Stimulated activated CD4-positive, alpha-beta T cell treated with anti-CD3 and anti-CD28 coated beads, Interleukin-4, amount 100 ng/mL, for 48 hours (primary cell): ENCODE measurements around the gene HMOX2.

Source experiments
- DNase-seq, 2 donors: peaks; one replicate each; pipeline ENCODE4 v3.0.0-alpha.2; 2020; ENCODE audit warnings: low read depth in 2 of 2

The HMOX2 gene

DNA sequence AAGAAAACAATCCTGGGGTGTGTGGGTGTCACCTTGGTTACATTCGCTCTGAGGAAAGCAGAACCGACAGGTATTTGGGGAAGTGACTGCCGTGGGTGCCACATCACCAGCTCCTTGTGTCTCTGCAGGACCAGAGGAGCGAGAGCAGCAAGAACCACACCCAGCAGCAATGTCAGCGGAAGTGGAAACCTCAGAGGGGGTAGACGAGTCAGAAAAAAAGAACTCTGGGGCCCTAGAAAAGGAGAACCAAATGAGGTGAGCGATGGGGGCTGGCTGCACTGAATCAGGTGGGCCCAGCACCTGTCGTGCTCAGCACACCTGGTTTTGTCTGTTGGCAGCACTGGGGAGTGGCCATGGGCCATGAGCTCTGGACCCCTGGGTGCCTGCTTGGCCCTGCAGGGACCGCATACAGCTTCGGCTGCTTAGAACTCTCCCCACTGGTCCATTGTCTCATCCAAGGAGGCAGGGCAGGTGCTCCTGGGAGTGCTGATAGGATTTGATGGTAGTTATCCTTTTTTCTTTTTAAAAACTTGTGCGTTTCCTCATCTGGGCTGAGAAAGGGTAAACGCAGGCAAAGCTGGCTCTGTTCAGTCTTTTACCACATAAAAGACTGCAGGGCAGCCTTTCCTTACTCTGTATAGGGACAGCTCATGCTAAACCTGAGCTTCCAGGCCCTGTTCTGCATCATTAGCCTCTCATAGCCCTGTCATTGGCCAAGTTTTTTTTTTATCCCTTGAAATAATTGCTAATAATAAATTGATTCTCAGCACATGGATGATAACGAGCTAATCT is 29.4 kb downstream of the HMOX2 start:
- peak; percentile 37 to 38 for DNase-seq

DNA sequence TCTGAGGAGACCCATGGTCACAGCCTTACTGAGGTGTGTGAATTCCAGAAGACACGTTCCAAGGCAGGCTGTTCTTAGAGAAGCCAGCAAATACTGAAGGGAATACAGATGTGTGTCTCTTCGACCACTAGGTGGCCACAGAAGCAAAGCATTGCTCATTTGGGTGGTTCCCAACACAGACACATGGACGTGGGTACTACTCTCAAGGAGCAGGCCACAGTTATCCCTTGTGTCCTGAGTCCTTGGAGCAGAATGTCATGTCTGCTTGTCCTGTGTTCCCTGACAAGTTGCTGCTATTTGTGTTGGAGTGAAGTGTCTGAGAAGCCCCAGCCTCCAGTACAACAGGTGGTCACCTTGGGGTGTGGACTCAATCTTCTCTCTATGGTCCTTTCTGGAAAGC is 30.3 kb downstream of the HMOX2 start:
- DNase-seq, result peak; percentile 23 to 38

DNA sequence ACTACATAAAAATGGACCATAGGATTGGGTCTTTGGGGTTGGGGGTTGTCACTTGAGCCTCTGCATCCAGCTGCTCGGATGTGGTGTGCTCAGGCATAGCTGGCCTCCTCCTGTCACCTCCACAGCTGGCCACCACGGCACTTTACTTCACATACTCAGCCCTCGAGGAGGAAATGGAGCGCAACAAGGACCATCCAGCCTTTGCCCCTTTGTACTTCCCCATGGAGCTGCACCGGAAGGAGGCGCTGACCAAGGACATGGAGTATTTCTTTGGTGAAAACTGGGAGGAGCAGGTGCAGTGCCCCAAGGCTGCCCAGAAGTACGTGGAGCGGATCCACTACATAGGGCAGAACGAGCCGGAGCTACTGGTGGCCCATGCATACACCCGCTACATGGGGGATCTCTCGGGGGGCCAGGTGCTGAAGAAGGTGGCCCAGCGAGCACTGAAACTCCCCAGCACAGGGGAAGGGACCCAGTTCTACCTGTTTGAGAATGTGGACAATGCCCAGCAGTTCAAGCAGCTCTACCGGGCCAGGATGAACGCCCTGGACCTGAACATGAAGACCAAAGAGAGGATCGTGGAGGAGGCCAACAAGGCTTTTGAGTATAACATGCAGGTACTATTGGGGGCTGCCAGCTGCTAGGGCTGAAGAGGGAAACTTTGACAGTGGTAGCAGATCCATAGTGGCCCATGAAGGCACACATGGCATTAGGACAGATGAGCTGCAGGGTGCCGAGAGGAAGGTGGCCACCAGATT is 31.6 kb downstream of the HMOX2 start:
- no peak for DNase-seq

DNA sequence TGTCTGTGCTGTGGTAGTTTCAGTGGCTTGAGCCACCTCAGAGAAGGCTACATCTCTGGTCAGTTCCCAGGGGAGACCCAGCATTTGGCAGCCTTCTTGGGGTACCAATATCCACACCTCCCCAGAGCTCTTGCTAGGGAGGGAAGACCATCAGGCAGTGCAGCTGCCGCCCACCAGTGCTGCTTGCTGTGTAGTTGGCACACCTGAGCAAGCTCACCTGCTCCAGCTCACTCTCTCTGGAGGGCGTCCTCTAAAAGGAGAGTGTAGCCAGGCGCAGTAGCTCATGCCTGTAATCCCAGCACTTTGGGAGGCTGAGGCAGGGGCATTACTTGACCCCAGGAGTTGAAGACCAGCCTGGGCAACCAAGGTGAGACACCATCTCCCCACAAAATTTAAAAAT is 32.6 kb downstream of the HMOX2 start:
- DNase-seq, result no peak

DNA sequence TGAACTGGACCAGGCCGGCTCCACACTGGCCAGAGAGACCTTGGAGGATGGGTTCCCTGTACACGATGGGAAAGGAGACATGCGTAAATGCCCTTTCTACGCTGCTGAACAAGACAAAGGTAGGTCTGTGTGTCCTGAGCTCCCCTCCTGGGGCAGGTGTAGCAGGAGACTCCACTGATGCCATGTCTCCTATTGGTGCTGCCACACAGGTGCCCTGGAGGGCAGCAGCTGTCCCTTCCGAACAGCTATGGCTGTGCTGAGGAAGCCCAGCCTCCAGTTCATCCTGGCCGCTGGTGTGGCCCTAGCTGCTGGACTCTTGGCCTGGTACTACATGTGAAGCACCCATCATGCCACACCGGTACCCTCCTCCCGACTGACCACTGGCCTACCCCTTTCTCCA is 33.2 kb downstream of the HMOX2 start:
- no peak for DNase-seq

DNA sequence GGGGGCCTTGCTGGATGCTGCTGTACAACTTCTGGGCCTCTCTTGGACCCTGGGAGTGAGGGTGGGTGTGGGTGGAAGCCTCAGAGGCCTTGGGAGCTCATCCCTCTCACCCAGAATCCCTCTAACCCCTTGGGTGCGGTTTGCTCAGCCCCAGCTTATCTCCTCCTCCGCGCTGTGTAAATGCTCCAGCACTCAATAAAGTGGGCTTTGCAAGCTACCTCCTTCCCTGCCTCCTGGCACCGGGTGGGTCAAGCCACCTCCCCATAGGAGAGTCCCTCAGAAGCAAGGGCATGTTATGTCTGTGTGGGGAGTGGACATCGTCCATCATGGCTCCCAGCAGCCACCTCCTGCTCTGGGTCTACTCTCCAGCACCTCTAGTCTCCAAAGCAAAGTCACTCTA is 33.9 kb downstream of the HMOX2 start:
- no peak for DNase-seq

DNA sequence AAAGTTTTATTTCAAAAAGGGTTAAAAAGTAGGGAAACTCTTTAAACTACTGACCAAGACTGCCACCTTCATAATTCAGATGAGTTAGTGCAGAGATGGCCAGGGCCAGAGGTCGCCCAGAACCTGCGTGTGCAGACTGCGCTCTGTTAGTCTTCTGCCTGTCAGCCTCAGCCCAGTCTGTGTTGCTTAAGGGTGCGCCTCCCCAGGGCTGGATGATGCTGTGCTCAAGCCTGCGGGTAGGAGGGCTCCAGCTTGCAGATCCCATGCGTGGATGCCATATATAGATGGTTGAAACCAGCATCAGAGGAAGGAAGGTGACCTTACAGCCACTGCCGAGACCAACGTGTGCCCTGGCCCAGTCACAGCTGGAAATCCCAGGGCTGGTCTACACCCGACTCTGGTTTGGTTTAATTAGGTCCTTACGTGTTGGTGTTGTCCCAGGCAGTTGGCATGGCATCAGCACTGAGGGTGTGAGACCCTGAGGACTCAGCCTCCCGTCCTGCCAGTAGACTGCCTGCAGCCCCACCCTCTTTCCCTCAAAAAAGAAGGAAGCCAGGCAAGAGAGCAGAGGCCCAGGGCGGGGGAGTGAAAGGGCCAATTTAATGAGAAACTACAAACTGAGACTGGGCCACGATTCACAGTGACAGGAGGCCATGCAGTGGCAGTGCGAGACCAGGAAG is 34.7 kb downstream of the HMOX2 start:
- no peak for DNase-seq

DNA sequence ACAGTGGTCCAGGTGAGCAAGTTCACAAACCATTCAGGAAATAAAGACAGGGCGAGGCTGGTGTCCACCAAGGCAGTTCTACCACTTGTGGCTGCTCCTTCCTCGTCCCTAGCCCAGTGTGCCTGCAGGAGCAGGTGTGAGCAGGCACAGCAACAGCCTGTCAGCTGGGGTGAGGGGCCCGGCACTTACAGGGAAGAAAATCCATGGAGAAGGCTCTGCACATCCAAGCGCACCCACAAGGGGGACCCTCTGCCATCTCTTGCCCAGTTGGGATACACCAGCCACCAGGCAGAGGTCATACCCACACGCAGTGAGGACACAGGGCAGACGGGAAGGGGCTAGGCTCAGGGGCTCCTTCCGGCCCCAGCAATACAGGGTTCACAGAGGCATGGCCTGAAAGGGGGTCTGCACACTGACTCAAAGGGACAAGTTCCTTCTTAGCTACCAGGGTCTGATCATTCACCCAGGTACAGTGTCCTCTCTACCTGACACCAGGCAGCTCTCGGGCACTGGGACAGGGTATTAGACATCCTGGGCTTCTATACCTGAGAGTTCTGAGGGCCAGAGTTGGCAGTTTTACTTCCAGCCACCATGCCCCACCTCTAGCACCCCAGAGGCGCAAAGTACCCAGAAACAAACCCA is 35.4 kb downstream of the HMOX2 start:
- no peak for DNase-seq

DNA sequence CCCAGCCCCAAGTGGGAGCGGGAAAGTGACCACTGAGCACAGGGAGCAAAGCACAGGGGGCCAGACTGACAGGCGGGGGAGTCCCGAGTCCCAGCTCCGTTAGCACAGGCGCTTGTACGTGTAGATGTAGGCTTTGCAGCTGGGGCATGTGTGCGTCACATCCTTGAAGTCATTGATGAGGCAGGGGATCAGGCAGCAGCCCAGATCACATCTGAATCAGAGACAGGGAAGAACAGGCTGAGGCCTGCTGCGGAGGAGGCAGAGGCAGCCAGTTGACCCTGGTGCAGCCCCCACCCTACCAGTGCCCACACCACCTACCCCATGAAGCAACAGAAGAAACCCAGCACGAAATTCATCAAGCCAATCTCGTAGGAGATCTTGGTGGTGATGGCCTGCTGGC is 36.3 kb downstream of the HMOX2 start:
- DNase-seq, result no peak

DNA sequence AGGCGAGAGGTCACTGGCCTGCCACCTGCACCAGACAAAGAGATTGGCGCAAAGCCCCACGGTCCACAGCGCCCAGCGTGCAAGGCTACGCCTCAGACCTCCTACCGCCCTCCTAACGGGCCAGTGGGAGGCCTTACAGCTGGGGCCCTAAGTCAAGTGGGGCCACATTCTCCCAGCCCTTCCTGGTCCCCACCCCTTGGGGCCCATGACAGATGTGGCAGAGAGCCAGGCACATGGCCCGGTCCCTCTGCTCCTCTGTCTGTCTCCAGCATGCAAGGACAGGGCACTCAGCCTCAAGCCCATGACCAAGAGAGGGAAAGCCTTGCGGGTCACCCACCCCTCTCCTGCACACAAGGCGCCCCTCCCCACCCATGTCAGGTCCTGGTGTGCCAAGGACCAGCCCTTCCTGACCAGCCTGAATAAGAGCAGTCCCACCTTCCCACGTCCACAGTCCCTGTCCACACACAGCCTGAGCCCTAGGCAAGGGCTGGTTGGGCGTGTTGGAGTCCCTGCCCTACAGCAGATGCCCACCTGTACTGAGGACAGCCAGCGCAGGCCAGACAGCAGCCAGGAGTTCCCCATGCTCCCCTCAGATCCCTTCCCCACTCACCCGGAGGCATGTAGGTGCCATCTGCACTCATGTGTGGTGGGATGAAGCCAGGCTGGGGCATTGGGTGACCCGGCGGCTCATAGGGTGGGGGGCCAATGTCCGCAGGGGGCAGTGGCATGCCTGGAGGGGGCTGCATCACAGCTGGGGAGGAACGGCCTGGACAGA is 37.1 kb downstream of the HMOX2 start:
- no peak for DNase-seq

DNA sequence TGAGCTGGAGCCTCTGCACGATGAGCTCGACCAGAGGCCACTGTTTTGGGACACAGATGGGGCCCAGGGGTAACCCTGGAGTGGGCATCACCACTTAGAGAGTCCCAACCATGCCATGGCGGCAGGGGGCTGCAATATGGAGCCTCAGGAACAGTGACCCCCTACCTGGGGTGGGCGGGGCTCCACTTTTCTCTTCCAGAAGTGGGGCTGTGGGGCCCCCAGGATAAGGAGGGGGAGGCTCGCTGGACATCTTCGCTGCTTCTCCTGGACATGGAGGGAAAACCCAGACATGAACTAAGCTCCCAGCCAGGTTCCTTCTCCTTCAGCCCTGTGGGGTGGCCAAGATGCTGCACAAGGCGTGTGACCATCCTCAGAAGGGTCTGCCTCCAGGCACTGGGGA is 37.7 kb downstream of the HMOX2 start:
- DNase-seq, result no peak

DNA sequence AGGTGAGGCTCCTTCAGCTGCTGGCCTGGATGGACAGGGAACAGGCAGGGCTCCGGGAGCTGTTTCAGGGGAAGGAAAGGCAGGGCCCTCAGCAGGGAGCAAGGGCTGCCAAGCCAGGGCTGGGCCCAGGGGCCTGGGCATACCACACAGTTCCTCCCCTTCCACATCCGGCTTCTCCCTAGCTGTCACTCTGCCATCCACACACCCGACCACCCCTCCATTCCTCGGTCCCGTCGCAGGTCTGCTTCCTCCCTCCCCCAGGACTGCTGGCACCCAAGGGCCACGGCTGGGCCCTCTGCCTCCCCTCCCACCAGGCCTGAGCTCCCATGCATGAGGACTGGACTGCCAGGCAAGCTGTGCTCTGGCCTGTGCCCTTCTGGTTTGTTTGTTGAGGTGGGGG is 38.4 kb downstream of the HMOX2 start:
- no peak for DNase-seq

DNA sequence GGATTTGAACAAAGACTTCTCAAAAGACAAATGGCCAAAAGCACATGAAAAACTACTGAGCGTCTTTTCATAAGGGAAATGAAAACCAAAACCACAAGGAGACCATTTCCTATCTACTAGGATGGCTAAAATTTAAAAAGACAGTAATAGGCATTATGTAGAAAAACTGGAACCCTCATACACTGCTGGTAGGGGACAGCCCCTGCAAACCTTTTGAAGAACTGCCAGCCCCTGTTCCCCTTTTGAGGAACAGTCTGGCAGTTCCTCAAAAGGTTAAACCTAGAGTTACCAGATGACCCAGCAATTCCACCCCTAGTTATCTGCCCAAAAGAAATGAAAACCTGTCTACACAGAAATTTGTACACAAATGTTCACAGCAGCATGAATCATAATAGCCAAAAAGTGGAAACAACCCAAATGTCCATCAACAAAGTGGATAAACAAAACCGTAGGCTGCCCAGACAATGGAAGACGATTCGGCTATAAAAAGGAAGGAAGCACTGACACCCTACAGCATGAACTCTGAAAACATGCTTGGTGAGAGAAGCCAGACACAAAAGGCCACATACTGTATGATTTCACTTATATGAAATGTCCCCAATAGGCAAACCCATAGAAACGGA is 39.5 kb downstream of the HMOX2 start:
- no peak for DNase-seq

DNA sequence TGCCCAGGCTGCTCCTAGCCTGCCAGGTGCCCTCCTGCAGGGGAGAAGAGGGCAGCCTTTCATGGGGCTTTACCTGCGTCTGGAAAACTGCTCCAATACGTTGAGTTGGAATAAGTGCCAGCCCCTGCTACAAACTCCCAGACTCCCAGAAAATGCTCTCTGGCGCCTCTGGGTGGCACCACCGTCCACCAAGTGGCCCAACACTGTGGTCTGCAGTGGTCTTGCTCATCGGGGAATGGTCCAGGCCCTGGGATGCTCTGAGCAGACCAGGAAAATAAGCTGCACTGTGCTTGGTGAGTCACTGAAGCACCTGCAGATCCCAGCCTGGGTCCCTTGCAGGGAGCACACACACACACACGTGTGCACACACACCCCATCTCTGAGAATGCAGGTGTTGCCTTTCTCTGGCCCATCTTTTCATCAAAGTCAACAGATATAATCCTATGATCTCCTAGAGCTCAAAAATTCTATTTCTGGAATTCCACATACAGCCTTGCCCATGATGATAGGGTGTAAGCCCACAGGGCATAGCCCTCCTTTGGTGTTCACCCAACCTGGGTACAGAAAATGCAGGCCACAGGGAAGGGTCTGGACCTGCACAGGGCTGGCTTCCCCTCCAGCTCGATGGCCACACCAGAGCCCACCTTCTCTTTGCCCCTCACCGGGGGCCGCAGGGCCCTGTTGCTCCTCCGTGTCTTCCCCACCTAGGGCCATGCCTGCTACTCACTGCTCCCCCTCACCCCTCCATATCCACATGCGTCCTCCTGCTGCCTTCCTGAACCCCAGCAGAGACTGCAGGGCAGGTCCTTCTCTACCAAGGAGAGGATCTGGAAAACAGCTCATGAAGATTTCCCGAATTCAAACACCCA is 41.8 kb downstream of the HMOX2 start:
- DNase-seq, result no peak

DNA sequence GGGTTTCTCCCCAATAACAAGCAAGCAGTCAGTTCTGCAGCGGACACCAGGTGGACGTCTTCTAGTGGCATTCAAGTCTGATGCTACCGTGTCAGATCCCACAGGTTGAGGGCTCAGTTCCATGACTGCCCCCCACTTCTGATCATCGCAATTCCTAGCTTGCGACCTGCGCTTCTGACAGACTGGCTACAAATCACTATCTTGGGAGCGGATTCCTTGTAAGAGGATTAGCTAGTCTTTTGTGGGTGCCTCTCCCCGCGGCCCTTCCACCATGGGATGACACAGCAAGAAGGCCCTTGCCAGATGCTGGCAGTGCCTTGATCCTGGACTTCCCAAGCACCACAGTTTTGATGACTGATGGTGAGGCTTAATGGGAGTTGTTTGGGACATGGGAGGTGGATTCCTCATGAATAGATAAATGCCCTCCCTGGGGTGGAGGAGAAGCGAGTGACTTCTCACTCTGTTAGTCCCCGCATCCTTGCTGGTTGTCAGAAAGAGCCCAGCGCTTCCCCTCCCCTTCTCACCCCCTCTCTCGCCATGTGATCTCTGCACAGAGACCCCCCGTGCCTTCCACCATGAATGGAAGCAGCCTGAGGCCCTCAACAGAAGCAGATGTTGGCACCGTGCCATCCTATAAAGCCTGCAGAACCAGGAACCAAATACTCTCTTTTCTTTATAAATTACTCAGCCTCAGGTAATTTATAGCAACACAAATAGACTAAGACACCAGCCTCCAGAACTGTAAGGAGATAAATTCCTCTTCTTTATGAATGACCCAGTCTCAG is 43.3 kb downstream of the HMOX2 start:
- no peak for DNase-seq

DNA sequence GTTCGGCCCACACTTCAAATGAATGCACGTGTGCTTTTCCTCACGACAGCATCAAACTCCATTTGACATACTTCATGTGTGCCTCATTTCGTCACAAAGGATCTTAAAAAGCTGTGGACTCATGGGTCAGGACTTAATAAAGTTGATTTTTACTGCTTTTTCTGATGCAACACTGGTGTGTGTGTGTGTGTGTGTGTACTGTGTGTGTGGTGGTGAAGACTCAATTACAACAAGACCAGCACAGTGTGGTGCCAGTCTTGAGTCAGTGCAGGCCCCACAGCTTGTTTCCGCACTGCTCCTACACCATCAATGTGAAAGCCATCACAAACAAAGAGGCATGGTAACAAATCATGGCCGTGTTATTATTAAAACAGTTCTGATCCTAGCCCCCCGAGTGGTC is 44.7 kb downstream of the HMOX2 start:
- DNase-seq, result no peak

DNA sequence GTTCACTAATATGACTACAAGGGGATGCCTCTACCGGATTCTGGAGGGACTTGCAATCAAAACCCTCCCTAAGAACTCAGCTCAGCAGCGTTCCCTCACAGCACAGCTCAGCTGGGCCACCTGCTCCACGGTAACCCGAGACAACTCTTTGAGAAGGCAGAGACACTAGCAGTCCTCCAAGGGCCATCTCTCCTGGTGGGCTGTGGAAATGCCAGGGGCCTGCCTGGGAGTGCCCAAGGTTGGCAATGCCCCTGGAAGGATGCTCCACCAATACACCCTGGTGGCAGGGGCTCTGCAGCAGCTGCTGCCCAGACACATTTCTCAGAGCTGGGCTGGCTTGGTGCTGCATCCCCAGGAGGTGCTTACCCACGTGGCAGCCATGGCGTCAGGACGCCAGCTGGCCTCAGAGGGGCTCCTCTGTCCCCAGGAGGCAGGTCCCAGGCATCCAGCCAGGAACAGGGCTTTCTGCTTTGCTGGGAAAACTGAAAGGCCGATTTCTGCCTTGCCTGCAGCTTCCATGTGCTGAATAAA is 45.9 kb downstream of the HMOX2 start:
- no peak for DNase-seq

DNA sequence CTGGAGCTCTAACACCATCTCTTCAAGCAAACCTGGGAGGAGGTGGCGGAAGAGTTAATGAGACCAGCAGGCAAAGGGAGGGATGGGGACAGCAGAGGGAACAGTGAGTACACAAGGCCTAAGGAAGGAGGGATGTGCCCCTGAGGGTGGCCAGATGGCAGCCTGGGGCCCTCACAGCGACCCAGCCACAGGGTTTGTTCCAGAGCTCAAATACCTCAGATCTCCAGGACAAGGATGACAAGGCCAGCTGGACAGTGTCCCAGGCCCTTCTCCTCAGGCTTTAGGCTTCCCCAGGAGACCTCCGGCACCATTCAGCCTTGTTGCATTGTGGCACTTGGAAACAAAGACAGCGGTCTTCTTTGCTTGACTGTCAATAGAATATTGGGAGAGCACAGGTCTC is 47.5 kb downstream of the HMOX2 start:
- DNase-seq, result no peak

DNA sequence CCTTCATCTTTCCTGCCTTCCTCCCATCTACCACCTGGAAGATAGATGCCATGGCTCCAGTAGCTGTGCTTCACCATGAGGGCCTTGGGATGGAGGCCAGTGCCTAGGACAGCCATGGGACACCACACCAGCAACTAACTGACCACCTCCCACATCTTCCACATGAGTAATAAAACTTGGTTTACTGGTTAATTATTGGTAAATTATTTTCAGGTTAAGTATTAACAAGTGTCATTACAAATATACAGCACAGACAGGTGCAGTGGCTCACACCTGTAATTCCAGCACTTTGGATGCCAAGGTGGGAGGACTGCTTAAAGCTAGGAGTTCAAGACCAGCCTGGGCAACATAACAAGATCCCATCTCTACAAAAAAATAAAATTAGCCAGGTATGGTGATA is 48.4 kb downstream of the HMOX2 start:
- DNase-seq, result no peak
